ENCODE measurements around the gene PLA2G6.
A peak's percentile ranks its signal among the peaks of the same experiment; 100 is the strongest.

The PLA2G6 gene, protein sequence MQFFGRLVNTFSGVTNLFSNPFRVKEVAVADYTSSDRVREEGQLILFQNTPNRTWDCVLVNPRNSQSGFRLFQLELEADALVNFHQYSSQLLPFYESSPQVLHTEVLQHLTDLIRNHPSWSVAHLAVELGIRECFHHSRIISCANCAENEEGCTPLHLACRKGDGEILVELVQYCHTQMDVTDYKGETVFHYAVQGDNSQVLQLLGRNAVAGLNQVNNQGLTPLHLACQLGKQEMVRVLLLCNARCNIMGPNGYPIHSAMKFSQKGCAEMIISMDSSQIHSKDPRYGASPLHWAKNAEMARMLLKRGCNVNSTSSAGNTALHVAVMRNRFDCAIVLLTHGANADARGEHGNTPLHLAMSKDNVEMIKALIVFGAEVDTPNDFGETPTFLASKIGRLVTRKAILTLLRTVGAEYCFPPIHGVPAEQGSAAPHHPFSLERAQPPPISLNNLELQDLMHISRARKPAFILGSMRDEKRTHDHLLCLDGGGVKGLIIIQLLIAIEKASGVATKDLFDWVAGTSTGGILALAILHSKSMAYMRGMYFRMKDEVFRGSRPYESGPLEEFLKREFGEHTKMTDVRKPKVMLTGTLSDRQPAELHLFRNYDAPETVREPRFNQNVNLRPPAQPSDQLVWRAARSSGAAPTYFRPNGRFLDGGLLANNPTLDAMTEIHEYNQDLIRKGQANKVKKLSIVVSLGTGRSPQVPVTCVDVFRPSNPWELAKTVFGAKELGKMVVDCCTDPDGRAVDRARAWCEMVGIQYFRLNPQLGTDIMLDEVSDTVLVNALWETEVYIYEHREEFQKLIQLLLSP

DNA sequence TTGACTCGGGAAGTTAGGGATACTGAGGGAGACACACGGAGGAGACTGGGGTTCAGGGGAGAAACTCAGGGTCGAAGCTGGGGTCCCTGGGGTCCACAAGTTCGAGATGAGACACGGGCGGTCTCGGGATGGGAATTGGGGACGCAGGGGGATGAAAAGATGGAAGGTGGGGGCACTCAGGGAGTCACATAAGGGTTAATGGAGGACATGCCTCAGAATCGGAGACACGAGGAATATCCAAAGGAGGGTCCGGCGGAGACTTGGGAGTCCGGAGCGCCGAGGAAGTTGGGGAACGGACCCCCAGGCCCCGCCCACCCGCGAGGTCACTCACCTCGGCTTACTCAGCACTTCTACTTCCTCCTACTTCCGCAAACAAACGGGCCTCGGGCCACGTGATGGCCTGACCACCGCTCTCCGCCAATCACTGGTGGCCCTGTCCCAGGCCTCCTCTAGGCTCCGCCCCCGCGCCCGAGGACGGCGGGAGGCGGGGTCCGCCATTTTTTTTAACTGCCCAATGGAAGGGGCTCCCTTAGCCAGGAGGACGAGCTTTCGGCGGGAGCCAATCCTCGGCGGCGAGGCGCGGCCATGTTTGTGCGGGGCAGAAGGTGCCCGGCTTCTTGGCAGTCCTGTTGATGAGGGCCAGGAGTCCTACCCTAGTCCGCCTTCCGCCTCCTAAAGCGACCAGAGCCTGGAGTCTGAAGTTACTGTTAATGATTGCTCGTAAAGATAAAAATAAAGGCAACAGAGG lies at the start of gene PLA2G6:
Gene PLA2G6, minus strand, starts transcription at position 378 of the 748 bp plus-strand sequence. CDS start 12,404 bp downstream, outside the sequence.
- peak; percentile 98 to 99 for DNase-seq

DNA sequence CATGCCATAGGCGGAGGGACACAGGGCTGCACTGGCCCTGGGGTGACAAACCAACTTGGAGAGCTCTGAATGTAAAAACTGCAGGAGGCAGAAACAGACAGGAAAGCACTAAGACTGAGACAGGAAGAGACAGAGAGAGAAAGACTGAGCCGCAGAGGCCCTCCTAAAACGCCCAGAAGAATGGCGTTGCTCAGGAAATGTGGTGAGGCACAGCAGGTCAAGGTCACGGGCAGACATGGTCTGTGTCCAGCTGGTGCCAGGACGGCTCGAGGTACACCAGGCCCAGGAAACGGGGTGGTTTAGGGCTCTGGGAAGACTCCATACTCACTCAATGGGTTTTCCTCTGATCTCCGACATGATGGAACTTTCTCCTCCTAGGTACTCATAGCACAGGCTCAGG lies 49.3 kb upstream of the PLA2G6 start:
- DNase-seq: no peak

DNA sequence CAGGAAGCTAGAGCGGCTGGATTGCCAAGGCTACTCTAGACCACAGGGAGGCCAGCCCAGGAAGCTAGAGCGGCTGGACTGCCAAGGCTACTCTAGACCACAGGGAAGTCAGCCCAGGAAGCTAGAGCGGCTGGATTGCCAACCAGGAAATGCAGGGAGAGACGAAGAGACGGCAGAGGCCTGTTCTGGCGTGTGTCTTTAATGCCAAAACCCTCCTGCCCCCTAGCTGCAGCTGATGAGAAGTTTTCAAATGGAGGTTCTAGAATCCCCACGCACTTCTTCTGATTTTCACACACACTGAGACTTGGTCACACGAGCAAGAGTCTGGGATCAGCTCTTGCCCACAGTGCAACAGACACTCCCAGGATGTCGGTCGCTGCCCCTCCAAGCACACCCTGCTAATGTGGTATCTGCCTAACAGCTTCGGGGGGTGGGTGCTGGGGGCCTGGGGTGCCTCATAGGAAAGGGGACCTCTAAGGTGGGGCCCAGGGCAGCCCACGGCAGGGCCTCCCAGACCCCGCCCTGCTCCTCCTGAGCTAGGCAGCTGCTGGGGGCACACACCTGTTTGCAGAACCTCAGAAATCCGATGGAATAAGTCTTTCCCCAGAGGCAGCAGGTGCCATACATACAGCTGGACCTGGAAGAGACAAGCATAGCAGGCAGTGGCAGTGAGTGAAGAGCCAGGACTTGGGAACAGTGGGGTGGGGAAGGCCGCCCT lies 48.6 kb upstream of the PLA2G6 start:
- DNase-seq: peak; percentile 37 to 45

DNA sequence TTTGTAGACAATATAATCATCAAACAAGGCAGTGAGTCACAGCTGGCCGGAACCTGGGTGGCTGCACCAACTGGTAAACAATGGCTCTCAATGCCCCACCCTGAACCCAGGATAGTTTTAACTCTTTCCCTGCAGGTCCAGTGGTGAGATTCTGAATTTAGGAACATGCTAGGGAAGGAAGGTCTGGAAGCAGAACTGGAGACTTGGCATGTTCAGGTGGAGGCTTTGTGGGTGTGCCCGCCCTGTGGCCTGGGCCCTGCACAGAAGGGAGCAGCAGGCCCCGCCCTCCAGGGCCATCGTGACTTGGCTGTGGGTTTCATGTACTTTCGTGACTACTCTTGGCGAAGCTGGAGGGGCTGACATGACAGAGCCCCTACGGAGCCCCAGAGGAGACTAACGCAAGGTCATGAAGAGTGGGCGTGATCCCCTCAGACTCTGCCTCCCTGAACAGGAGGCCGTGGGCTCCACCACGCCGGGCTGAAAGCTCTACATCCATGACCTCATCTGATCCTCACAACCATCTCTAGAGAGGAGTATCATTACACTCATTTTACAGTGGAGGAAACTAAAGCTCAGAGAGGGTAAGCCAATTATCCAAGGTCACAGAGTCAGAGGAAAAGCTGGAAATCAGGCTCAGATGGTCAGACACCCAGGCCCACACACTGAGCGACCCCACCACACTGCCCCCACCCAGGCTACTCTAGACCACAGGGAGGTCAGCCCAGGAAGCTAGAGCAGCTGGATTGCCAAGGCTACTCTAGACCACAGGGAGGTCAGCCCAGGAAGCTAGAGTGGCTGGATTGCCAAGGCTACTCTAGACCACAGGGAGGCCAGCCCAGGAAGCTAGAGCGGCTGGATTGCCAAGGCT lies 47.5 kb upstream of the PLA2G6 start:
- DNase-seq: no peak

DNA sequence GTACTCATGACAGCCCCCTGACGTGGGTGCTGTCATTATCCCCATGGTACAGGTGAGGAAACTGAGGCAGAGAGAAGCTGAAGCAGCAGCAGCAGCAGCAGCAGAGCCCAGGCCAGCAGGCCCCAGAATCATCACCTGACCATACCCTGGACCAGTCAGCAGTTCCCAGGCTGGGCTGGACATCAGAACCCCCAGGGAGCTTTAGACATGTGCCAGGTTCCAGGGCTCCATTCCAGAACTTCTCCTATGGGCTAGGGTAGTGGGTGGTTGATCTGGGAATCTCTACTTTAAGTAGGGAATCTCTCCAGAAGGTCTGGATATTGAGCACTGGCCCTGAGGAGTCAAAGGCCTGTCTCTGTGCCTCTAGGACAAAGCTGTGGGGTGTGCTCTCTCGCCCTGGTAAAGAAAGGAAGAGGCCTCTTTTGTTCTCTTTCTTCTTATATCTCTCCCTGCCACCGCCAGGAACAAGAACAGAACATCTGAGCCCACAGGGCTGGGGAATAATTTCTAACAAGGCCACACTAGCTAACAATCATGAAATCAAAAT lies 46.8 kb upstream of the PLA2G6 start:
- no peak for DNase-seq

DNA sequence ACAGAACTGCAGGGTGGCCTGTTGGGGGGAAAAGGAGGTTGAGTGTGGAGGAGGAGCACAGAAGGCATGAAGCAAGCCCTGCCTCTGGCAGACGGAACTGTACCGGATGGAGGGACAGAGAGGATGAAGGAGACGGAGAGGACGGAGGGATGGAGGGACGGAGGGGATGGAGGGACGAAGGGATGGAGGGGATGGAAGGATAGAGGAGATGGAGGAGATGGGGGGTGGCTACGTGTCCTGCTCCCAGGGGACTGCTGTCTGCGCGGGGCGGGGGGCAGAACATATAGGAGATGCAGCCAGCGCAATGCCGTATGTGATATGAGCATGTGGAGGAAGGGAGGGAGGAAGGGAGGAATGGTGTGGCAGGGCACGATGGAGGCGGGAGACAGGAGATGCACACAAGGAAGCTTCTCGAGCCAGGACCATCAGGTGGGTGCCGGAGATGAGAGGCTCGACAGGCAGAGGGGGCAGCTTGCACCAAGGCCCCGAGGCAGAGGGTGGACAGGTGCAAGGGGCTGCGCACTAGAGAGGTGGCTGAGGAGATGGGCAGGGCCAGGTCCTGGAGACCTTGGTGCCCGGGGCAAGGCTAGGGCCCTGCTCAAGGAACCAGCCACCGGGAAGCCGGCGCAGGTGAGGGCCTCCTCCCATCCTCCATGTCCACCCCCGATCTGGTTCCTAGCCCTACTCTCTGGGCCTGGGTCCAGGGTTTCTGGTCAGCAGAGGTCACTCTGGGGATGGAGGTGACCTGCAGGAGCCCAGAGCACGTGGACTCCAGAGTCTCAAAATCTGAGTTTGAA lies 45.4 kb upstream of the PLA2G6 start:
- DNase-seq: no peak

DNA sequence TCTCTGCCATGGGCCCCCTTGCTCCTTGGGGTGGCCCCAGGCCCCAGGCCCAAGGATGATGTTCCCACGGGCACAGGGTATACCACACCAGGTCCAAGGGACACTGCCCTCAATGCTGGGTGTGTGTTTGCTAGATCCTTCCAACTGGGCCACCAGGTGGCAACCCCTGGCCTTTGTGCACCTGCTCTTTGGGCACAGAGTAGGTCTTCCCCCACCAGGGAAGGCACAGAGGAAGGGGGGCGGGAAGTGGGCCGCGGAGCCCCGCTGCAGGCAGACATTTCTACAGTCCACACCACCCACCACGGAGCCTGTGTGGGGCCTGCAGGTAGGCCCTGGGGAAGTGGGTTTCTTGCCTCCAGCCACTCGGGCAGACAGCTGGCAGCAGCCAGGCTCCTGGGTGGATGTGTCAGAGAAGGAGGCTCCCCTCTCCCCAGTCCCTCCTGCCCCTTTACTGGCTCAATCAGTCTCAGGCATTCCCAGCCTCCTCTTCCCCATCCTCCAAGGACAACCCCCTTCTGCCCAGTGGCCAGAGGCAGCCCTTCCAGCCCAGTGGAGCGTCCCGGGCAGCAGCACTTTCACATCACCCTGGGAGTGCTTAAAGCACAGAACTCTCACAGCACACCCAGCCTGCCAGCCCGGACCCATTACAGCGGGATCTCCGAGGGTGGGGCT lies 41.8 kb upstream of the PLA2G6 start:
- no peak for DNase-seq

DNA sequence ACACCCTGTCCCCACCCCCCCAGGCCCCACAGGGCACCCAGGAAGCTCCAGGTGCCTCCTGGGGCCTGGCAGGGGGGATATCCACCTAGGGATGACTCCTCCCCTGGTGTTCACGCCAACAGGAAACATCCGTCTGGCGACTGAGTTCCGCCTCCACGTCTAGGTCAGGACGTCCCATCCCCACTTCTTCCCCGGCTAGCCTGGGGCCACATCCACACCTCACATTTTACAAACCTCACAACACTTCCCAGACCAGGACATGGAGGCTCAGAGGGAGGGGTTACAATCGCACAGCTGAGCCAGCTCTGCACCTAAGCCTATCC lies 41.1 kb upstream of the PLA2G6 start:
- no peak for DNase-seq

DNA sequence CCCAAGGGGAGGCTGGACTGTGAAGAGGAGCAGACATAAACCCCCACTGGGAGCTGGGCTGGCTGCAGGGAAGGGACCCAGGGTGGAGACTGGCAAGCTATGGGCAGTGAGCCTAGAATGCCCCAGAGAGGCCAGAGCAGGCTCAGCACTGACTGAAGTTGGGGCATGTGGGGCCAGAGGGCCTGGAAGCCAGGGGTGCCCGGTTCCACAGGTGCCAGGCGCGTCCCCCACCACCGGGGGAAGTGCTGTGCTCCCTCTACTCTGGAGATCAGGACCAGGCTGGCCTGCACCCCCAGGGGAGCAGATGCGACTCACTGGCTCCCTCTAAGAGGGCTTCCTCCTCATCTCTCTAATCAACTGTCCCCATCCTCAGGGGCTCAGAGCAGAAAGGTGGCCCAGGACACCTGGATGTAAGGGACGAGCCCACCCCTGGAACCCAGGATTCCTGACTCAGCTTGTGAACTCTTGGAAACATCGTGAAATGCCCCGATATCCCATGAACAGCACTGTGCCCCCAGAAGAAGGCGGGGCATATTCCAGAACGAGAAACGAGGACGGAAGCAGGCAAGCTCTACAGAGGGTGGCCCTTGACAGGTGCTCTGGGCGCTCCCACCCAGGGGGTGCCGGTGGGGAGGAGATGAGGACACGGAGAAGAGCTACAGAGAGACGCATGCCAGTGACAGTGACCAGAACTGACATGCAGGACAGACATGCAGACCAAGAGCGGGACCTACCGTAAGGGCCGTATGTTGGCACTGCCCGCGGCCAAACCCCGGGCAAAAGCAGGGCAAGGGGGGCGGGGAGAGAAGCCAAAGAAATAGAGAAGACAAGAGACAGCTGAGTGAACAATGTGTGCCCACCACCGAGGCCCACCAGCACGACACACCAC lies 40.5 kb upstream of the PLA2G6 start:
- DNase-seq: no peak

DNA sequence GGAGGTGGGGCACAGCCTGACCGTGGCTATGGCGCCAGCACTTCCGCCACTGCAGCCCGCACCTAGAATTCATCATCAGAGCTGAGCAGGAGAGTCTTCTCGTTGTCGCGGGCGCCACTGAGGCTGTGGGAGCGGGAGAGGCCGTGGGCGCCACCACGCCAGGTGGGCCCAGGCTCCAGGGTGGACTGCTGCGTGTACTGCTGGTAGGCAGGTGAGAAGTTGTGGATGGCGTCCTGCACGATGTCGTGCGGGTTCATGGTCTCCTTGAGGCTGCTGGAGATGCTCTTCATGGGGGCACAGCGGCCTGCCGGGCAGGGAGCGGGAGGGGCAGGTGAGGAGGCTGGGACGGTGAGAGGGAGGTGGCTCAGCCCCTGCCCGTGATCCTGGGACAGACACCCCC lies 39.8 kb upstream of the PLA2G6 start:
- DNase-seq: no peak

DNA sequence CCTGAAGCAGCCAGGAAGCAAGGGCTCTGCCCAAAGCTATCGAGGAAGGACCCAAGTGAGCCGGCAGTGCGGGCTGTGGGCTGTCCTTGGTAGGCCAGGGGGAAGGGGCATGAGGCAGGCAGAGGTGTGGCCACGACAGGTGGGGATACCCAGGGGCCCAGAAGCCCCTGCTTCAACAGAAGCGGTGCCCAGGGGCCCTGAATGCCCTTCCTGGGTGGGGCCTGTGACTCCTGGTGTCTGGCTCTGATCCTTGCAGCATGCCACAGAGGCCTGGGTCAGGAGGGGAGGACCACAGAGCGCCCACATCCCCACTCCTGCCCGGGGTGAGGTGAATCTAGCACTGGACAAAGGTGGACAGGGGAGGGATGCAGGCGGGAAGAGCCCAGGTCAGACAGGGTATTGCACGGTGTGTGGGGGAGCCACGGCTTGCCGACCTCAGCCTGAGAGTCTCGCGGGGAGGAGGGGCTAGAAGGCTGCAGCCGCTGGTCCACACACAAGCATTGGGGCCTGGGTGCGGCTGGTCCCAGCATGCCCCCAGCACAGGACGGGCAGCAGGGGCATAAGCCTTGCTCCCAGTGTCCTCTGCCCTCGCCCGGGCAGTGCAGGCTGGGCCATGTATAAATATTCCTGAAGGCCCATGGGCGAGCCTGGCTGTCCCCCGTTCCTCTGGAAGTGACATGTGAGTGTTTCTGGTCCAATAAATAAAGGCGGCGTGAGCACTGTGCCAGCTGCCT lies 39.2 kb upstream of the PLA2G6 start:
- DNase-seq: no peak

DNA sequence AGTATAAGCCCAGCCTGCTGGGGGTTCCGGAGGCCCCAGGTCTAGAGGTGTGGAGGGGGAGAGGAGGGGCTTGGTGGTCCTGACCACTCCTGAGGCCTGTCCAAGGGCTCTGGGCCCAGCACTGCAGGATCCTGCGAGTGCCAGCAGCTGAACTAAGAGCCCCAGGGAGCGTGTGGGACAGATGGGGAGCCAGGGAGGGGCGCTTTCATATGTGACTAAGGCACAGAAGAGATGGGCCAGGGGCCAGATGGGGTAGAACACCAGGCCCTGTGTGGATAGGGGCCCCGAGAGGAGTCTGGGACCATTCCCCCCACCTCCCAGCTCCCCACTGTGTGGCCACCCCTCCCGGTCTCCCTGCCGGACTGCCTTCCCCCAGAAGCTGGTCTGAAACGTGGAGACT lies 38.5 kb upstream of the PLA2G6 start:
- DNase-seq: no peak

DNA sequence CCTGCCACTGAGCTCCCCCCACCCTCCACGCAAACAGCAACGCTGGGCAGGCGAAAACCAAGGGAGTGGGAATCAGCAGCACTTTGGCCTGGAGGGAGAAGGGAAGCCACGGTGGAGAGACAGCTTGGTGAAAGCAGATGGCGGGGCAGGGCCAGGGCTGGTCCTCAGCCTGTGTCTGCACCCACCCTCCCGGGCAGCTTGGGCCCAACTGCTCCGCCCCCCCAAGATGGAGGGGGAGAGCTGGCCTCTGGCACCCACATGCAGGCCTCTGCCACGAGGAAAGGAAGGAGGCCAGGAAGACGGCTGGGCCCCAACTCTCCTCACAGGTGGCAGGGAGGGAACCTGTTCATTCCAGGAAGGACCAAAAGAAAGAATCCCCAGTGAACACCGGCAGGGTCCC lies 38.0 kb upstream of the PLA2G6 start:
- no peak for DNase-seq

DNA sequence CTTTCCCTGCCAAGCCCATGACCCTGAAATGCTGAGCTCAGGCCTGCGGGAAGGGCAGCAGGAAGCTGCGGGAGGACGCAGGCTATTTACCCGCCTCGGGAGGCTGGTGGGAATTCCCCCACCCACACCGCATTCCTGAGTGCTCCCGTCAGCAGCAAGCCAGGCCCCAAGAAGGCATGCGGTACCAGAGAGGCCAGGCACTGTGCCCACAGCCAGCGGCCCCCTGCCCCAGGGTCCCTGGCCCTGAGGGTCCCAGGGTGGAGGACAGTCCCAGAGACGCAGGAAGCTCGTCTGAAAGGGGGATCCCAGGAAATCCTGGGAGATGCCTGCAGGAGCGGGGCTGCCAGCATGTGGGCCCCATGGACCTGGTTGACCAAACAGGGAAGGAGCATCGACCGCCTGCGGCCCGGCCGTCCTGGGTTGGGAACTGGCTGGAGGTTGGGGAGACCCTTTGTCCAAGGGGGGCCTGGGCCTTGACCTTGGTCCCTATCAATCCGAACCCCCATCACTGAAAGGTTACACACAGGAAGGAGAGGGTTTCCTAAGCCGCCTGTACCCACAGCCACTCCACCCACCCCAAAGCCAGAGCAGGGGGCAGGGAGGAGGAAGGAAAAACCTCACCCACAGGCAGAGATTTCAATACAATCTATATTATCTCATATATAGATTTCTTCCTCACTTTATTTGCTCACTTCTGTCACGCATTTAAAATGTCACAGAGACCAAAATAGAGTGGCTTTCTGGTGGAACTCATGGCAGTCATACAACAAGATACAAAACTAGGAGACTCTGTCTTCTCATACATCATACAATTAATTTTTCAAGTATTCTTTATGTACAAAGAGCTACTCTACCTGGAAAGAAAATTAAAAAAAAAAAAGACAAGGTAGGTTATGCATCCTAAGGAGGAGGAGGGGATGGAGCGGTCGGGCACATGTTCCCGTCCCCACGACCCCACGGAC lies 37.3 kb upstream of the PLA2G6 start:
- peak; percentile 75 to 84 for DNase-seq

DNA sequence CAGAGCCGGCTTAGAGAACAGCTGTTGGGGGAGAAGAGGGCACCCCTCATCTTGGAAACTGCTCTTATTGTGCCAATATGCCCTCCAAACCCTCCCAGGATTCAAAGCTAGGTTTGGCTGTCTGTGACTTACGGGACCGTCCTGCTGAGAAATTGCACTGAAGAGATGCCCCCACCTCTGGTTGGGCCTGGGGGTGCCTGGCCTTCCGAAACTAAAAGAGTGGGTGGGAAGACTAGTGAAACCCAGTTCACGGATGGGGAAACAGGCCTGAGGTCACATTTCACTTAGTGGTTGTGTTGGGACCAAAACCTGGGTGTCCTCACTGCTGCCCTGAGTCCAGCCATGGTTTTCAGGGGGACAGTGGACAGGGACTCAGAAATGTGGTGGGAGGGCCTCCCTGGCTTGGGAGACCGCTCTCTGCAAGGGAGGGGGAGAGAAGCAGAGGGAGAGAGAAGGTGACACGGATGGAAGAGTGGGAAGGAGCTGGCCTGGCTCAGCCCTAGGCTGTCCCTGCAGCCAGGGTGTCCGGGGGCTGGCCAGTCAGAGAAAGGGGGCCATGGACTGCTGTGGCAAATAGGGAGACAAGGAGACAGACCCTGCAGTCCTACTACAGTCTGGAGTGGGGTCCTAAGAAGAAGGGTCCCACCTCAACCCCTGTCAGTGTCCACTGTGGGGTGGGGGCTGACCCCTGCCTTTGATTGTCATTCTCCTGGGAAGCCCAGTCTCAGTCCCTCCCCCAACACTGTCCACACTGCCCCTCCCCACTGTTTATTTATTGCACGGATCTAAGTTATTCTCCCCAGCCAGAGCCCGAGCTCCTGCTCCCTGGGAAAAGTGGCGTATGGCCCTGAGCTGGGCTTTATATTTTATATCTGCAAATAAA lies 33.8 kb upstream of the PLA2G6 start:
- DNase-seq: no peak
